Measurements from ENCODE around the gene BSG. TPM values are rescaled to one million over a fixed set of nuclear protein-coding genes. Genes with fewer than 3 reads are reported as not detected.
"Not testable (repeated sequence)": the region's sequence is repeated elsewhere in the genome, so short reads cannot be mapped to it uniquely, and the experiment has no call there.

Gene BSG
- polyA plus RNA-seq, 1 donor from 2014 or later: 209 TPM

- Histone ChIP-seq H2AFZ (ENCODE audit: low read depth, low read length) (no peak overlapping the region), H3K4me3 (ENCODE audit: low read length) (no peak overlapping the region), H3K27me3 (ENCODE audit: insufficient read depth, low read depth, low read length) (peaks cover 9% of the 10 kb centered on the region), H4K20me1 (ENCODE audit: insufficient read depth) (no peaks in the 10 kb centered on the region), H3K79me2 (replicated peaks; ENCODE audit: insufficient read depth, low read length) (no peaks in the 10 kb centered on the region), H3K9me3 (ENCODE audit: low read length) (no peaks in the 10 kb centered on the region), H3K9ac (ENCODE audit: low read length) (no peak overlapping the region), H3K4me2 (ENCODE audit: low read length) (no peak overlapping the region), H3K27ac (ENCODE audit: low read length) (no peak overlapping the region), H3K36me3 (ENCODE audit: insufficient read depth, low read length) (peaks cover 6% of the 10 kb centered on the region), H3F3A (ENCODE audit: insufficient read depth, low read length, poor library complexity, severe bottlenecking) (no peaks in the 10 kb centered on the region), H3K9me2 (ENCODE audit: insufficient read depth, low read length) (no peaks in the 10 kb centered on the region)
- peak; percentile 38 for TF ChIP-seq SMC3 (conservative IDR thresholded peaks at IDR 0.05; ENCODE audit: poor library complexity)
- TF ChIP-seq CTCF (IDR thresholded peaks at IDR 0.05; ENCODE audit: poor library complexity, severe bottlenecking): peak; percentile 69
- TF ChIP-seq EZH2 (IDR thresholded peaks at IDR 0.05; ENCODE audit: borderline replicate concordance, insufficient read depth, low read length, poor library complexity, severe bottlenecking): no peak
- no peak for TF ChIP-seq TAF1 (IDR thresholded peaks at IDR 0.05; ENCODE audit: low read depth)
- no peak for TF ChIP-seq MXI1 (conservative IDR thresholded peaks at IDR 0.05; ENCODE audit: poor library complexity, severe bottlenecking)
- no peak for TF ChIP-seq REST (IDR thresholded peaks at IDR 0.05; ENCODE audit: borderline replicate concordance)
- no peak for TF ChIP-seq EP300 (conservative IDR thresholded peaks at IDR 0.05; ENCODE audit: poor library complexity, severe bottlenecking)
- TF ChIP-seq RAD21 (conservative IDR thresholded peaks at IDR 0.05): peak; percentile 47
- peak; percentile 16 for TF ChIP-seq POLR2AphosphoS5 (IDR thresholded peaks at IDR 0.05)
Observed at GRCh38 chr19:584240-585001, 12.0 kb downstream of the BSG start.

- not testable (repeated sequence) for H4K20me1 ChIP-seq (ENCODE audit: insufficient read depth); H3K27me3 ChIP-seq (ENCODE audit: insufficient read depth, low read depth, low read length); H3K36me3 ChIP-seq (ENCODE audit: insufficient read depth, low read length)
Observed at GRCh38 chr19:585146-585545, 12.8 kb downstream of the BSG start.

More at GRCh38 chr19:585146-585545, 12.8 kb downstream of the BSG start:
- not testable (repeated sequence) for H3K9me3 ChIP-seq (ENCODE audit: low read length); H2AFZ ChIP-seq (ENCODE audit: low read depth, low read length); H3K9me2 ChIP-seq (ENCODE audit: insufficient read depth, low read length); H3K9ac ChIP-seq (ENCODE audit: low read length); H3K4me3 ChIP-seq (ENCODE audit: low read length); H3K79me2 ChIP-seq (replicated peaks; ENCODE audit: insufficient read depth, low read length); H3F3A ChIP-seq (ENCODE audit: insufficient read depth, low read length, poor library complexity, severe bottlenecking); H3K27ac ChIP-seq (ENCODE audit: low read length); H3K4me2 ChIP-seq (ENCODE audit: low read length)

Data from neural cell (in vitro differentiated cells).